Fibroblast of peridontal ligament (primary cell): Measurements from ENCODE around the gene LHFPL2.
A peak's percentile ranks its signal among the peaks of the same experiment; 100 is the strongest.

ENCODE experiments used
- DNase-seq: peaks from one replicate; pipeline ENCODE4 v3.0.0-alpha.2; 2010; ENCODE audit errors: extremely low read depth

The LHFPL2 gene

GRCh38 chr5:78547183-78547582 lies 101.4 kb downstream of the LHFPL2 start:
- DNase-seq: peak; percentile 96

GRCh38 chr5:78546276-78546996 lies 102.1 kb downstream of the LHFPL2 start:
- peak; percentile 36 for DNase-seq

- DNase-seq: no peak
These were observed 103.2 kb downstream of the LHFPL2 start for GRCh38 chr5:78545406-78545805.

GRCh38 chr5:78544561-78545201 lies 103.9 kb downstream of the LHFPL2 start:
- peak; percentile 75 for DNase-seq

- no peak for DNase-seq
These were observed 104.7 kb downstream of the LHFPL2 start for GRCh38 chr5:78543916-78544315.

- no peak for DNase-seq
These were observed 105.3 kb downstream of the LHFPL2 start for GRCh38 chr5:78543292-78543691.

GRCh38 chr5:78542321-78542840 lies 106.2 kb downstream of the LHFPL2 start:
- DNase-seq: no peak

GRCh38 chr5:78541086-78541654 lies 107.4 kb downstream of the LHFPL2 start:
- DNase-seq: no peak

GRCh38 chr5:78540335-78541085 lies 108.1 kb downstream of the LHFPL2 start:
- DNase-seq: no peak

GRCh38 chr5:78538240-78538850 lies 110.2 kb downstream of the LHFPL2 start:
- DNase-seq: no peak

GRCh38 chr5:78537821-78538220 lies 110.8 kb downstream of the LHFPL2 start:
- DNase-seq: peak; percentile 73

- DNase-seq: no peak
These were observed 111.2 kb downstream of the LHFPL2 start for GRCh38 chr5:78537411-78537810.

GRCh38 chr5:78536661-78537196 lies 111.8 kb downstream of the LHFPL2 start:
- no peak for DNase-seq

GRCh38 chr5:78534905-78535200 lies 113.7 kb downstream of the LHFPL2 start:
- no peak for DNase-seq

- peak; percentile 34 for DNase-seq
These were observed 114.2 kb downstream of the LHFPL2 start for GRCh38 chr5:78534148-78534904.

- DNase-seq: peak; percentile 35
These were observed 115.2 kb downstream of the LHFPL2 start for GRCh38 chr5:78533356-78533755.

GRCh38 chr5:78530342-78531096 lies 118.1 kb downstream of the LHFPL2 start:
- peak; percentile 47 for DNase-seq

GRCh38 chr5:78527925-78528324 lies 120.6 kb downstream of the LHFPL2 start:
- no peak for DNase-seq

- DNase-seq: peak; percentile 92
These were observed 121.3 kb downstream of the LHFPL2 start for GRCh38 chr5:78527054-78527859.
